VCaP (cell line): ENCODE measurements around the gene UGT1A6.

Experiments used
- H3K27ac ChIP-seq: fragments of 450-650 bp; 2 replicates; pipeline ENCODE4 v1.5.1; 2017
- TF ChIP-seq, protein P1 (sequence below): fragments of 450-650 bp; conservative IDR thresholded peaks from 2 replicates; pipeline ENCODE4 v1.5.1; 2017; ENCODE audit warnings: mild to moderate bottlenecking, moderate library complexity

The UGT1A6 gene

DNA sequence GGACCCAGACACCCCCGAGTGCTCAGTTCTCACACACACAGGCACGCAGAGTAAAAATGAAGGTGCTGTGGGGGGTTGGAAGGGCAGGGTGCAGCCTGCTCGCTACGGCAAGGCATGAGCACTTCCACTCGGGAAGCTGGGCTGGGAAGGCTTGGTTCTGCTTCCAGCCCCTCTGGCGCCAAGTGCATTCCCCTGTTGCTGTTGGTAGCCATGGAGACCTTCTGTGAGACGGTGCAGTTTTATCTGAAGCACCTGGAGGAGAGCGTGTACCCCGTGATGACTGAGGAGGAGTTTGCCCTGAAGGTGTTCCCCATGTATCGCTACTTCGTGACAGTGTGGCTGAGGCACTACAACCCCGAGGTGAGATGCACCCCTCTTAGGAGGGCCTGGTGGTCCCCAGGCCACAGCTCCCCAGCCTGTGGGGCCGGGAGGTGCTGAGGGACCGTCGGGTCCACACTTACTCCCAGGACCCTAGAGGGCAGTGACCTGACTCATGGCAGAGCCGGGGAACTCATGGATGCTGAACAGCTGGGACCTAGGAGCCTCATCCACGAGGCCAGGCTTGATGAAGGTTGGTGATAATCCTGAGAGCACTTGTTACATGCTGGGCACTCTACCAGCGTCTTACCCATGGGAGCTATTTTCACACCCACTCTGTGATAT is 100.9 kb downstream of the UGT1A6 start:
- TF ChIP-seq, protein P1, sequence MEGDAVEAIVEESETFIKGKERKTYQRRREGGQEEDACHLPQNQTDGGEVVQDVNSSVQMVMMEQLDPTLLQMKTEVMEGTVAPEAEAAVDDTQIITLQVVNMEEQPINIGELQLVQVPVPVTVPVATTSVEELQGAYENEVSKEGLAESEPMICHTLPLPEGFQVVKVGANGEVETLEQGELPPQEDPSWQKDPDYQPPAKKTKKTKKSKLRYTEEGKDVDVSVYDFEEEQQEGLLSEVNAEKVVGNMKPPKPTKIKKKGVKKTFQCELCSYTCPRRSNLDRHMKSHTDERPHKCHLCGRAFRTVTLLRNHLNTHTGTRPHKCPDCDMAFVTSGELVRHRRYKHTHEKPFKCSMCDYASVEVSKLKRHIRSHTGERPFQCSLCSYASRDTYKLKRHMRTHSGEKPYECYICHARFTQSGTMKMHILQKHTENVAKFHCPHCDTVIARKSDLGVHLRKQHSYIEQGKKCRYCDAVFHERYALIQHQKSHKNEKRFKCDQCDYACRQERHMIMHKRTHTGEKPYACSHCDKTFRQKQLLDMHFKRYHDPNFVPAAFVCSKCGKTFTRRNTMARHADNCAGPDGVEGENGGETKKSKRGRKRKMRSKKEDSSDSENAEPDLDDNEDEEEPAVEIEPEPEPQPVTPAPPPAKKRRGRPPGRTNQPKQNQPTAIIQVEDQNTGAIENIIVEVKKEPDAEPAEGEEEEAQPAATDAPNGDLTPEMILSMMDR = no peak
- no peak overlapping the region for H3K27ac ChIP-seq

DNA sequence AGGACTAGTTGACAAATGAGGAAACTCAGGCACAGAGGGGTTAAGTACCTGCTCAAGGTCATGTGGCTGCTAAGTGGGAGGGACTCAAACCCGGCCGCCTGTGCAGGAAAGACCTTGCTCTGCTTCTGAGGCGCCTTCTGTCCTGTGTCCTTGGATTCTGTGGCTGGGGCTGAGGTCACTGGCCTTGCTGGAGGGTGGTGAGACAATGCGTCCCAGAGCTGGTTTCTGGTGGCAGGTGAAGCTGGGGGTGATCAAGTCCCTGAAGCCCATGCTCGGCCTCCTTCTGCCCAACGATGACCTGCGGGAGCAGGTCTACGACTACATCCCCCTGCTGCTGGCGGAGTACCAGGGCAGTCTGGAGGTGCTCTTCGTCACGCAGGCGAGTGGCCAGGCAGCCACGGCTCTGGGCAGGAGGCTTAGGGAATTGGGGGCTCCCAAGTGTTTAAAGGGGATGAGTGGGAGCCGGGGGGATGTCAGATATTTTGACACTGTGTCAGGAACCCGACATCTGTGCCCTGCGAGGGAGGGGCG is 101.5 kb downstream of the UGT1A6 start:
- no peak overlapping the region for H3K27ac ChIP-seq
- TF ChIP-seq, protein P1 = no peak

DNA sequence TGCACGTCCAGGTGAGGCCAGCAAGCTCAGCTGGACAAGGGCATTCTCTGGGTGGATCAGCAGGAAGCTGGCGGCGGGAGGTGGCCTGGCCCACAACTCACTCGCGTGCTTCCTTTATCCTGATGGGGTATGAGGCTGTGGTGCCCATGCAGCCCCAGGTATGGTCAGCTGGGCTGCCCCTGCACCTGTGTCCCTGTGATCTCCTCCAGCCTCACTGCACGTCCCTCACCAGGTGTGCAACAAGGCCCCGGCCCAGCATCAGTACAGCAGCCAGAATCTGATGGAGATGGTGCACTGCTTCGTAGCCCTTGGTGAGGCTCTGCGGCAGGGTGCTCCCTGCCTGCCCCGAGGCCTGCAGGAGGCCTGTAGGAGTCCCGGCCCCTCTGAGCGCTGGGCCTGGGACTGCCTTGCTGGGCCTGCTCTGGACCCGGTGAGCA is 103.1 kb downstream of the UGT1A6 start:
- H3K27ac ChIP-seq = no peak overlapping the region
- TF ChIP-seq, protein P1 = no peak

DNA sequence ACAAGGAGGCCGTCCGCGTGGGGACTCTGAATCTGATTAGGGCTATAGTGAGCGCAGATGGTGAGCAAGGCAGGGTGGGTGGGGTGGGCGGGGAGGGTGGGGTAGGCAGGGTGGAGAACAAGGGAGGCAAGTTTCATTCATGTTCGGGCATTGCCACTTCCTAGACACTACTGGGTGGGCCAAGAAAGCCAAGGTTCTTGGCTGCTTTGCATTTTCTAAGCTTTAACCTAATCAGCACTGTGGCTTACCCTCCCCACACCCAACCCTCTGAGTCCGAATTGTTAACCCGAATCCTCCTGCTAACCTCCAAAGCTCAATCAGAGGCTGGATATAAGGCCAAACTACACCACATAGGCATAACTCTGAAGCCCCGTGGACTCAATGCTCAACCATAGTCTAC is 103.6 kb downstream of the UGT1A6 start:
- H3K27ac ChIP-seq = no peak overlapping the region
- TF ChIP-seq, protein P1 = no peak

DNA sequence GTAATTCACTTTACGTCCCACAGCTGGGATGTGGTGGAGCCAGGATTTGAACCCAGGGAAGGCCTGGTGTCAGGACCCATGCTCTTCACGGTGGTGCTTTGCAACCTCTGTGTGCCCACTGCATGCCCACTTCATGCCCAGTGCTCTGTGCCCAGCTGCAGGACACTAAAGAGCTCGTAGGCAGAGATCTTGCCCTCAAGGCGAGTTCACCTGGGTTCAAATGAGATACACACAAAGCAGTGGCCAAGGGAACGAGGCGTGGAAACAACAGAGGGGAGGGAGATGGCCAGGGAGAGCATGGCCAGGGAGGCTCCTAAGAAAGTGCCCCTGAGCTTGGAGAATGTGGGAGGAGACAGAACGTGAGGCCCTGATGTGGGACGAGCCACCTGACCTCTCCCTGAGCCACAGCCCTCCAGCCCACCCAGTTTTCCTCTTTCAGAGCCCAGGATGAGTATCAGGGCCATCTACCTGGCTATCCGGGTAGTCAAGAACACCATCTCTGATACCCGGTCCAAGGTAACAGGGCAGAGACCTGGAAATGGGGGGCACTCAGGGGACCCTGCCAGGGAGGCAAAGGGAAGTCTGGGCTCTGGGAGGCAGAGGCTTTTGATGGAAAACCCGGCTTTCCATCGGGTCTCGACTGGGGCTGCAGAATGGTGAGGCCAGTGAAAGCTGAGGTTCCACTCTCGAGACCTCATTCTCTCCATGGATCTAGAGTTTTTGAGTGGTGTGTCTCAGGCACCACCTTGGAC is 105.8 kb downstream of the UGT1A6 start:
- H3K27ac ChIP-seq = no peak overlapping the region
- TF ChIP-seq, protein P1 = no peak

DNA sequence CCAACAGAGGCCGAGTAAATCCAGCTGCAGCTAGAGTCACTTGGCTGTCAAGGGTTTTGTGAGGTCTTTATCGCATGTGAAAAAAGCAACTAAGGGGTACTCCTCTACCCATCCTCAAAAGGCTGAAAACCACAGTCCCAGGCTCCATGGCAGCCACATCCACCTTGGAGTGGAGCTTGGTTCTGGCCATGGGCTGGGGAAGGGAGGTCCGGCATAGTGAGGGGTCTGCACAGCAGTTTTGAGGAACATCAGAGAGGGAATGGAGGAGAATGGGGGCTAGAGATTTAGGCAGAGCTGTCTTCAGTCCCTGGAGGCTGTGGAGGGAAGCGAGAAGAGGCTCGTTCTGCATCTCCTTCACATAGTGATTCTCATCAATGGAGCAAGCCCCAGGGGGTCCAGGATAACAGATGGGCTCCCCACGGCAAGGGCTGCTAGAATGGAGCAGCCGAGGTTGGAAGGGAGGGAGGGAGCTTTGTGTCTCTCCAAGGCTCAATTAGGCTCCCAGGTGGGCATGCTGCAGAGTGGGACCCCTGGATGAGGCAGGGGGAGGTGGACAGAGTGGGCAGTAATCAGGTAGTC is 106.5 kb downstream of the UGT1A6 start:
- H3K27ac ChIP-seq = no peak overlapping the region
- TF ChIP-seq, protein P1 = no peak

DNA sequence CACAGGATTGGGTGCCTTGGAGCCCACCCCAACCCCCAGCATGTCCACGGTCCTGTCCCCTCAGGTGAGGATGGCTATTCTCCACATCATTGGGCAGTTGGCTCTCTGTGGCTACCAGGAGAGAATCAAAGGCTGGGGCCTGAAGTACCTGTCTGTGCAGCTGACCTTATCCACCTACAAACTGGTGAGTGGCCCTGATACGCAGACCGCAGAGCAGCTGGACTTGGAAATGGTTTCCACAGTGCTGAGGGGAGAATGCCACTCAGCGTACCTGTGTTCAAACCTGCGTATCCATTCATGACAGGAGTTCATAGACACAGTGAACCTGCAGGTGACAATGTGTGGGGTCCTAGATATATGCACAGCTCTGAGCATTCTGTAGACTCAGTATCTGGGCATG is 107.0 kb downstream of the UGT1A6 start:
- TF ChIP-seq, protein P1 = no peak
- H3K27ac ChIP-seq = no peak overlapping the region
